NCI-H1092 treated with DMSO at 0.1 percent for 48 hours (cell line): ENCODE measurements around the gene PEAK1.
A peak's percentile ranks its signal among the peaks of the same experiment; 100 is the strongest.

Source experiments
- DNase-seq: peaks from one replicate; lab custom pipeline; 2025; lab: John Stamatoyannopoulos, UW

Gene PEAK1

GRCh38 chr15:77419836-77420609 lies at the start of gene PEAK1:
Gene PEAK1 (minus strand): TSS chr15:77420104. CDS start chr15:77181926, 238,178 bp downstream.
- DNase-seq: peak; percentile 94

- DNase-seq: no peak
Observed at GRCh38 chr15:77468896-77469295, 49.0 kb upstream of the PEAK1 start.

- DNase-seq: no peak
Observed at GRCh38 chr15:77466521-77466920, 46.6 kb upstream of the PEAK1 start.

GRCh38 chr15:77464129-77464865 lies 44.4 kb upstream of the PEAK1 start:
- no peak for DNase-seq

GRCh38 chr15:77461486-77461885 lies 41.6 kb upstream of the PEAK1 start:
- DNase-seq: no peak

GRCh38 chr15:77459031-77459430 lies 39.1 kb upstream of the PEAK1 start:
- no peak for DNase-seq

GRCh38 chr15:77457905-77458265 lies 38.0 kb upstream of the PEAK1 start:
- no peak for DNase-seq

- no peak for DNase-seq
Observed at GRCh38 chr15:77457191-77457904, 37.4 kb upstream of the PEAK1 start.

- DNase-seq: no peak
Observed at GRCh38 chr15:77456746-77457145, 36.8 kb upstream of the PEAK1 start.

- DNase-seq: no peak
Observed at GRCh38 chr15:77455696-77456321, 35.9 kb upstream of the PEAK1 start.

- no peak for DNase-seq
Observed at GRCh38 chr15:77454951-77455350, 35.0 kb upstream of the PEAK1 start.

GRCh38 chr15:77454265-77454664 lies 34.4 kb upstream of the PEAK1 start:
- DNase-seq: no peak

GRCh38 chr15:77446840-77447390 lies 27.0 kb upstream of the PEAK1 start:
- no peak for DNase-seq

GRCh38 chr15:77440378-77440999 lies 20.6 kb upstream of the PEAK1 start:
- no peak for DNase-seq

- DNase-seq: no peak
Observed at GRCh38 chr15:77437264-77437663, 17.4 kb upstream of the PEAK1 start.

GRCh38 chr15:77436822-77437221 lies 16.9 kb upstream of the PEAK1 start:
- DNase-seq: no peak

GRCh38 chr15:77430652-77431051 lies 10.7 kb upstream of the PEAK1 start:
- DNase-seq: no peak

GRCh38 chr15:77430213-77430612 lies 10.3 kb upstream of the PEAK1 start:
- no peak for DNase-seq

GRCh38 chr15:77426871-77427270 lies 7.0 kb upstream of the PEAK1 start:
- no peak for DNase-seq

GRCh38 chr15:77426377-77426776 lies 6.5 kb upstream of the PEAK1 start:
- no peak for DNase-seq

GRCh38 chr15:77425104-77425503 lies 5.2 kb upstream of the PEAK1 start:
- no peak for DNase-seq

GRCh38 chr15:77421370-77421700 lies 1.4 kb upstream of the PEAK1 start:
- peak; percentile 11 for DNase-seq
